GM19043 (cell line): ENCODE measurements around the gene DELE1.
A peak's percentile ranks its signal among the peaks of the same experiment; 100 is the strongest.
"Not testable (repeated sequence)": the region's sequence is repeated elsewhere in the genome, so short reads cannot be mapped to it uniquely, and the experiment has no call there.

ENCODE experiments used
- ATAC-seq: cut with Tn5 transposase; IDR thresholded peaks from one replicate; pipeline ENCODE4 v1.9.1; 2021; ENCODE audit warnings: low read depth; ENCODE audit not compliant: unreplicated experiment

DELE1 gene

DNA sequence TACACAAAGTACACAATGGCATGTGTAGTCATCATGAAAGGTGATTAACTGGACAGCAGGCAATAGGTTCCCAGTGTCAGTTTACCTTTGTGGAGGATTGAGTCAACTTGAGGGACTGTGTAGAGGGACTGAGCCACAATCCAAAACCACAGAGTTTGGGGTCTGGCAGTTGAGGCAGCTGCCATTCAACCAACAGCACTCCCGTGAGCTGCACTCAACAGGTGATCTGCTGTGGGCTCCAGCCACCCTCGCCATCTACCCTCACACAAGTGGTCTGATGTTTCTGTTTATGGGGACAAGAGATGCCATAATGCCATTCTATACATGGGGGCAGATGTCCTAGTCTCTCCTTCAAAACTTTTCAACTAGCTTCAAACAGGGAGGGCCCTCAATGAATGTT, 2.9 kb upstream of the DELE1 start:
- no peak for ATAC-seq

GRCh38 chr5:141922827-141923447, 734 bp upstream of the DELE1 start:
- ATAC-seq: not testable (repeated sequence)

DNA sequence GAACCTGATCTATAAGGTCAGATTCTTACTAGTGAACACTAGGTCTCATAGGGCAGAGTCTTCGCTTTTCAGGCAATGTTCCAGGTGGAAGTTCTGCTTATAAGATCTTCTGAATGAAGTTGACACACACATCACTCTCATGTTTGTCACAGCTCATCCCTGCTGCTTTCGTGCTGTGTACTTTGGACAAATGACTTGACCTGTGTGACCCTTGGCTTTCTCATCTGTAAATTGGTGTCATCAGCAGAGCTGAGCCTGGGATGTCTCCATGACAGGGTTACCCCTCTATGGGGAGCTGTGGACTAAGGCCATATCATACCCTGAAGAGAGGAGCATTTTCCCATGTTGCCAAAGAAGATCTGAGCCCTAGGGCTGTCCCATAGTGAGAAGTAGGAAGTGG, 2.8 kb downstream of the DELE1 start:
- ATAC-seq: no peak

GRCh38 chr5:141928051-141928450, 4.4 kb downstream of the DELE1 start:
- no peak for ATAC-seq

GRCh38 chr5:141929398-141930058, 5.9 kb downstream of the DELE1 start:
- ATAC-seq: no peak

DNA sequence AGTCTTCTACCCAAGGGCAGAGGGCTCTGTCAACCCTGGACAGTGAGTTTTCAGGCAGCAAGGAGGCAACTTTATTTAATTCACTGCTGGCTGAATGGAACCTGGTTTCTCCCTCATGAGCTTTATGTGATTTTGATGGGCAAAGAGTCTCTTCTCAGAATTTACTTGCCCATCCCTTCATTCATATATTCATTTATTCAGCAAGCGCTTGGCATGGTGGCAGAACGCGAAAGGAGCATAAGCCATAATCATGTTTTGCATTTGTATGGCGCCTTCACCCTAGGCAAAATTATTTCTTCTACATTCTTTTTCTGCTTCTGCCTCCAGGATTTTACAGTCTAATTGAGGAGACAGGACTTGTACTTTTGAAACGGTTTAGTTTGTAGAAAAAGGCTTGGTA, 8.0 kb downstream of the DELE1 start:
- no peak for ATAC-seq

DNA sequence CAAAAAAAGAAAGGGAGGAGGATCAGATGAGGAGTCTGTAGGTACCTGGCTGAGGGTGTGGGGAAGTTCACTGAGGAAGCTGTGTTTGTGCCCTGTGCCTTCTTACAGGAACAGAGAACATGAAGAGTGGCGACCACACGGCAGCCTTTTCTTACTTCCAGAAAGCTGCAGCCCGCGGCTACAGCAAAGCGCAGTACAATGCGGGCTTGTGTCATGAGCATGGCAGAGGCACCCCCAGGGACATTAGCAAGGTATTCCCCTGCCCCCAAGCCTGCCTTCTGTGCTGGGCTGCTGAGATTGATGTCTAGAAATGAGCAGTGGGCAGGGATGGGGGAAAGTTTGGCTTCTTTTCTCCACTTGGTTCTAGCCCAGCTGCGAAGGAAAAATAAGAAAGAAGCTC, 9.5 kb downstream of the DELE1 start:
- no peak for ATAC-seq

DNA sequence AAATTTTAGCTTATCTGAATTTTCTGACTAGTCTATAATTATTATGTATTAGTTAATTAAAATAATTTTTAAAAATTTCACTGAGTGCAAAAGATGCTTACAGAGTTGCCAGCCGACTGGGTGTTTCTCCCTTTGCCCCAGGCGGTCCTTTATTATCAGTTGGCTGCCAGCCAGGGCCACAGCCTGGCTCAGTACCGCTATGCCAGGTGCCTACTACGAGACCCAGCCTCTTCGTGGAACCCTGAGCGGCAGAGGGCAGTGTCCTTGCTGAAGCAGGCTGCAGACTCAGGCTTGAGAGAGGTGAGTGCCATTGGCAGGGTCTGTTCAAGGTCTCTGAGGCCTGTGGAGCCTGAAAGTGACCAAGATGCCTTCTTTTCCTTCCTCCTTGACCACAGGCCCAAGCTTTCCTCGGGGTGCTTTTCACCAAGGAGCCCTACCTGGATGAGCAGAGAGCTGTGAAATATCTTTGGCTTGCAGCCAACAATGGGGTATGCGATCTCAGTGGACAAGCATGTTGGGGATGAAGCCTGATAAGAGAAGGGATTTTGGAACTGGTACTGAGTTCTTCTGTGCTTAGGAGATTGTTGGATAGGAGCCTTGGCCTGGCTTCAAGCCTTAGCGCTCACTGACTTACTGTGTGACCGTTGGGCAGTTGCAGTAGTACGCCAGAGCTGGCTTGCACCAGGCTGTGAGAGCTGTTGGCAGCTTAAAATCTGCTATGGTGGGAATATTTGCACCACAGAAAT, 10.6 kb downstream of the DELE1 start:
- ATAC-seq: no peak

GRCh38 chr5:141935538-141935937, 11.9 kb downstream of the DELE1 start:
- no peak for ATAC-seq

DNA sequence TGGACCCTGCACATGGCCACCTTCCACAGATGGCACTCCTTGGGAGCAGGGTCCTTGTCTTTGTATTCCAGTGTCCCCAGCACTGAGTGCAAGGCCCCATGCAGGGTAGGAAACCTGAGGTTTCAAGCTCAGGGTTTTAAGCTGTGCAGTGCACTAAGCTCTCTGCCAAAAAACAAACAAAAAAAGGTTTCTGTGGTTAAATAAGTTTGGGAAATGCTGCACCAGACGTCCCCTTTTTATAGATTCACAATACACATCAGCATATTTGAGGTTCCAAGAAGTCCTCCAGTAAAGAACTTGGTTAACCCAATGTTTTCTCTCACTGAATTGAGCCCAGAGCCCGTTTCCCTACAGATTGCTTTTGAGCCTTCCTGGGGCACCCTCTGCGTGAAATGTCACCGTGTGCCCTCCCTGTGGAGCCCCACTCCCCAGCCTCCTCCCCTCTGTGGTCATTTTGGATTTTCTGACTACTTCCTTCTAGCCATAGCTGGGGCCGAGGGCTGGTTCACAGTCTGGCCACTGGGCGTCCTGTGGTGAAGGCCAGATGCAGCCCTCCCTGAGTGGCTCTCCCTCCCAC, 17.1 kb downstream of the DELE1 start:
- ATAC-seq: no peak

- ATAC-seq: no peak
These were observed 17.6 kb downstream of the DELE1 start for GRCh38 chr5:141941307-141941706.

GRCh38 chr5:141941779-141942178, 18.1 kb downstream of the DELE1 start:
- no peak for ATAC-seq

DNA sequence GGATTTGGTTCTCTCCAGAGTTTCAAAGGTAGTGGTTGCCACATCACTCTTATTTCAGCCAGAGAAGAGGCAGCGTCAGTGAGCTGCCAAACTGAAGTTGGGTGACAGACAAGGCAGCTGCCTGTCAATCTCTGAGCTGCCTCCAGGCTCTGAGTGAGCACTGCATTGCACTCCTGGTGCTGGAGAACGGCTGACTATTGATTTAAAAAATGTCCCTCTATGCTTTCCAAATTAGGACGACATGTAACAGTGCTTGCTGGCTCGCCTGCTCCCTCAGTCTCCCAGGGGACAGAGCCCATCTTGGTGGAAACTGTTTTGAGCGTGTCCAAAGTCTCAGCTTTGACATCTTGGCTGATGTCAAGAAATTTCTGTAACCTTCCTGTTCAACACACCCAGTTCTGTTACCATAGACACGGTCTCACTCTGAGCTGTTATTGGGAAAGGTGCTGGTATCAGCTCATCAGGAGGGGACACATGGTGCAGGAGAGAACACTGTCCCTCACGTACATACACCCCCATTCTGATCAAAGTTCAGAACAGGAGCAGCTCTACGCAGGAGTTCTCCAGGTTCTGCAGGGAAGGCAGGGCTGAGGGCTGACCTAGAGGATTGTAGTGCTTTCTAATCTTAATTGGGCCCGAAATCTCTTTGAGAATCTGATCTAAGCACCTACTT, 18.6 kb downstream of the DELE1 start:
- no peak for ATAC-seq

- ATAC-seq: no peak
These were observed 20.4 kb downstream of the DELE1 start for GRCh38 chr5:141944076-141944475.

DNA sequence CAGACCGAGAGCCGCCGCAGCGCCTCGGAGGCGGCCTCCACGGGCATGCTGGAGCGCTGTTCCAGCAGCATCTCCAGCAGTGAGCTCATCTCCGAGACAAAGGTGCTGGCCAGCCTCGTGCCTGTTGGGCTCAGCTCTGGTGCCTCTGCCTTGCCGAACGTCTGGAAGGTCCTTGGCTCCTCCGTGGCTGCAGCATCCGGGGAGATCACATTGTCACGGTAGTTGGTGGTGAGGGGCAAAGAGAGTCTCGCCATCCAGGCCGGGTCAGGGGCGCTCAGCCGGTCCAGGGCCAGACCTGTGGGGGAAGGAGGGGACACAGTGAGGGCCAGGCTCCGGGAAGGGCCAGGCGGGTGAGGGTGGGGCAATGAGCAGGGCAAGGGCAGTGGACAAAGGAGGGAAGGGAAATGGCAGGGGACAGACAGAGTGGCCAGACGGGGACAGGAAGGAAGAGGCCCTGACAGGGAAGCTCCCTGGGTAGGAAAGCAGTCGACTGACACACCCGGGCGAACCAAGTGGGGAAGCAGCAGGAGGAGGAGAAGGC, 21.9 kb downstream of the DELE1 start:
- ATAC-seq: no peak

DNA sequence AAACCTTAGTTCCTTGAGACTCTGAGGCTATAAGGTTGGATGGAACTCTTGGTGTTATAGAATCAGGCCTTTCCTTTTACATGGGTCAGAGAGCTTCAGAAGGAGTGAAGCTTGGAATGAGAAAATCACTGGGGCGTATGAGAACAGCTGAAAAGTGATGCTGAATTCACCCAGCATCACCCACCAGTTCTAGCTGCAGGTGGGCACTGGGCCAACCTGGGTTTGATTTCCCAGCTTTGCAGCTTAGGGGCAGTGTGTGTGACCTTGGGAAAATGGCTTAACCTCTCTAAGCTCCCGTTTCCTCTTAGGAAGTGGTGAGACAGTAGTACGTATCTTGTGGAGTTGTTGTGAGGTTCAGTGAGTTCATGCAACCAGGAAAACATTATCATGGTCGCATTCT, 23.6 kb downstream of the DELE1 start:
- no peak for ATAC-seq

DNA sequence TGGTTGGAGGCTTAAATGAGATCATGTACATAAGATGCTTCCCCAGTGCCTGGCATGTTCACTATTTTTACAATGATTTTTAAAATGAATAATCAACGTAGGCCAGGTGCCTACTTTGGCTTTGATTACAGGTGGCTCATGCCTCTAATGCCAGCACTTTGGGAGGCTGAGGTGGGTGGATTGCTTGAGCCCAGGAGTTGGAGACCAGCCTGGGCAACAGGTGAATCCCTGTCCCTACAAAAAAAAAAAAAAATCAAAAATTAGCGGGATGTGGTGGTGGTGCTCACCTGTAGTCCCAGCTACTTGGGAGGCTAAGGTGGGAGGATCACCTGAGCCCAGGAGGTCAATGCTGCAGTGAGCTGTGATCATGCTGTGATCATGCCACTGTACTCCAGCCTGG, 25.1 kb downstream of the DELE1 start:
- ATAC-seq: no peak

- no peak for ATAC-seq
These were observed 25.8 kb downstream of the DELE1 start for GRCh38 chr5:141949511-141949910.

DNA sequence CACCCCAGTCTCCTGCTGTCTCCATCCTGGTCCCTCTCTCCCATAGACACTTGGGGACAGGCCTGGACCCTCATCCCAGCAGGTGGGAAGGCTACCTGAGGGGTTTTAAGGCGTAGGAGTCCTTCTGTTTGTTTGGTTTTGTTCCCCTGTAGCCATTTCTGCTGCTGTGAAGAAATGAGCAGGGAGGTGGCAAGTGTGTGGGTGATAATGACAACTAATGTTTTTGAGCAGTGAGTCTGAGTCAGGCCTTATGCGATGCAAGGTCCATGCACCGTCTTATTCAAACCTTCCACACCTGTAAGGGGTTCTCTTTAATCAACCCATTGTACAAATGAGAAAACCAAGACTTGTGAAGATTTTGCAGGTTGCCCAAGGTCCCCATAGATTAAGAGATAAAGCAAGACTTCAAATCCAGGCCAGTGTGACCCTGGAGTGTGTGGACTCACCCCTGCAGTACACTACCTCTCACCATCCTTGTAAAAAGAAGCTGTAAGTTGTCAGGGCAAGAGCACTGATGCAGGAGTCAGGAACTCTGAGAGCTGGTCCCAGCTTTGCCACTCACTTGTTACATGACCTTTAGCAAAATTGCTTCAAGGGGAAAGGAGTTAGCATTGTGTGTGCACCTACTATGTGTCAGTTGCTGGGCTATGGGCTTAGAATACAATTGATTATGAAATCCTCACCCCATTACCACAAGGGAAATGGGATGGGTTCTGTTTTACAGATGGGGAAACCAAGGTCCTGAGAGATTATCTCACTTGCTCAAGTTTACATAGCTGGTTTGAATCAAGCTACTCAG, 26.7 kb downstream of the DELE1 start:
- ATAC-seq: no peak

DNA sequence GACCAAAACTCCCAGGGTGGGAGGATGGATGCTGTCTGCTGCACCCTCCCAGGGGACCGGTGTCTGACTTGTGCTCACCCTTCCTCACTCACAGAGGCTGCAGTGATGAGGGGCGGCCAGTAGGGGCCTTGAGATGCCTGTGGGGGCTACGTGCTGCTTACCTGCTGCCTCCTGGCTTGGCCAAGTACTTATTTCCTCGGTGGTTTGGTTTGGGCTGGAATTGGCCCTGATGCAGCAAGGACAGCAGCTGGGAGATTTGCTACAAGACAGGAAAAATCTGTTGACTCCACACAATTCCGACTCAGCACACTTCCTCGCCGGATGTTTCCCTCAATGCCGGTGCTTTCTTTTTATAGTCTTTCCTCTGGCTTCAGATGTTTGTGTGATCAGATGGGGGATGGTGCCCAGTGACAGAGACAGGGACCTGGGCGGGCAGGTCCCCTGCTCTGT, 27.7 kb downstream of the DELE1 start:
- ATAC-seq: peak; percentile 84
